H9 (cell line): ENCODE data around the gene TTYH1. TPM values are rescaled to one million over a fixed set of nuclear protein-coding genes. Genes with fewer than 3 reads are reported as not detected.
"Not testable (repeated sequence)": the region's sequence is repeated elsewhere in the genome, so short reads cannot be mapped to it uniquely, and the experiment has no call there.

ENCODE experiments used
- DNase-seq: peaks from one replicate; pipeline ENCODE4 v3.0.0-alpha.2; 2017
- H2AFZ ChIP-seq: one replicate; pipeline ENCODE4 v1.6.1; 2013; ENCODE audit warnings: mild to moderate bottlenecking, low read length, control low read depth, moderate library complexity
- H2AK5ac ChIP-seq: 2 replicates; pipeline ENCODE4 v1.6.1; 2013; ENCODE audit warnings: low read length, control low read depth, mixed read lengths; ENCODE audit not compliant: insufficient read length
- H2BK120ac ChIP-seq: one replicate; pipeline ENCODE4 v1.6.1; 2013; ENCODE audit warnings: low read depth, mild to moderate bottlenecking, low read length, control low read depth, inconsistent platforms; ENCODE audit not compliant: poor library complexity, severe bottlenecking
- H2BK12ac ChIP-seq: 2 replicates; pipeline ENCODE4 v1.6.1; 2013; ENCODE audit warnings: low read length, control low read depth, mixed read lengths, low read depth; ENCODE audit not compliant: insufficient read length
- H2BK15ac ChIP-seq: 2 replicates; pipeline ENCODE4 v1.6.1; 2013; ENCODE audit warnings: low read depth, low read length, control low read depth
- H2BK20ac ChIP-seq: one replicate; pipeline ENCODE4 v1.6.1; 2013; ENCODE audit warnings: low read depth, mild to moderate bottlenecking, low read length, control low read depth, inconsistent platforms; ENCODE audit not compliant: poor library complexity, severe bottlenecking
- H2BK5ac ChIP-seq: 2 replicates; pipeline ENCODE4 v1.6.1; 2013; ENCODE audit warnings: low read length, control low read depth, mixed read lengths; ENCODE audit not compliant: insufficient read length
- H3K14ac ChIP-seq: 2 replicates; pipeline ENCODE4 v1.6.1; 2013; ENCODE audit warnings: low read length, control low read depth; ENCODE audit not compliant: insufficient read depth
- H3K18ac ChIP-seq: 2 replicates; pipeline ENCODE4 v1.6.1; 2013; ENCODE audit warnings: low read depth, mild to moderate bottlenecking, mixed read lengths, low read length, control low read depth; ENCODE audit not compliant: insufficient read length
- H3K23ac ChIP-seq: 2 replicates; pipeline ENCODE4 v1.6.1; 2013; ENCODE audit warnings: low read length, control low read depth, mixed read lengths, low read depth; ENCODE audit not compliant: insufficient read length
- H3K23me2 ChIP-seq: 2 replicates; pipeline ENCODE4 v1.6.1; 2013; ENCODE audit warnings: low read depth, mild to moderate bottlenecking, mixed read lengths, low read length, control low read depth; ENCODE audit not compliant: insufficient read length, poor library complexity, severe bottlenecking
- H3K27ac ChIP-seq: 2 replicates; pipeline ENCODE4 v1.5.1; 2013; ENCODE audit warnings: low read length, control low read depth, mixed read lengths, low read depth; ENCODE audit not compliant: insufficient read length
- H3K27me3 ChIP-seq: 2 replicates; pipeline ENCODE4 v1.6.1; 2013; ENCODE audit warnings: low read length, control low read depth, inconsistent platforms; ENCODE audit not compliant: insufficient read depth
- H3K4ac ChIP-seq: 2 replicates; pipeline ENCODE4 v1.6.1; 2013; ENCODE audit warnings: low read depth, mild to moderate bottlenecking, control low read depth, inconsistent platforms, low read length, moderate library complexity
- H3K4me1 ChIP-seq: 2 replicates; pipeline ENCODE4 v1.6.1; 2013; ENCODE audit warnings: low read length, control low read depth, inconsistent platforms; ENCODE audit not compliant: insufficient read depth
- H3K4me2 ChIP-seq: 2 replicates; pipeline ENCODE4 v1.6.1; 2013; ENCODE audit warnings: low read length, control low read depth, mixed read lengths; ENCODE audit not compliant: insufficient read length, insufficient read depth
- H3K56ac ChIP-seq: 2 replicates; pipeline ENCODE4 v1.6.1; 2013; ENCODE audit warnings: low read depth, mild to moderate bottlenecking, mixed read lengths, low read length, control low read depth; ENCODE audit not compliant: insufficient read length
- H3K79me1 ChIP-seq: 2 replicates; pipeline ENCODE4 v1.6.1; 2013; ENCODE audit warnings: low read depth, mild to moderate bottlenecking, moderate library complexity, low read length, control low read depth, inconsistent platforms; ENCODE audit not compliant: insufficient read depth, poor library complexity, severe bottlenecking
- H3K79me2 ChIP-seq: 2 replicates; pipeline ENCODE4 v1.6.1; 2013; ENCODE audit warnings: low read length, control low read depth, inconsistent platforms; ENCODE audit not compliant: insufficient read depth
- H3K9ac ChIP-seq: 2 replicates; pipeline ENCODE4 v1.6.1; 2013; ENCODE audit warnings: low read length, control low read depth, mixed read lengths; ENCODE audit not compliant: insufficient read length; ENCODE audit errors: extremely low read depth
- H3K9me3 ChIP-seq: one replicate; pipeline ENCODE4 v1.6.1; 2013; ENCODE audit warnings: low read depth, low read length, inconsistent platforms; ENCODE audit not compliant: control insufficient read depth
- H3T11ph ChIP-seq: one replicate; pipeline ENCODE4 v1.6.1; 2013; ENCODE audit warnings: mild to moderate bottlenecking, low read length, control low read depth, inconsistent platforms
- H4K20me1 ChIP-seq: one replicate; pipeline ENCODE4 v1.6.1; 2013; ENCODE audit not compliant: control insufficient read depth, insufficient read length, insufficient read depth
- H4K5ac ChIP-seq: 2 replicates; pipeline ENCODE4 v1.6.1; 2013; ENCODE audit warnings: low read depth, mild to moderate bottlenecking, mixed read lengths, low read length, control low read depth; ENCODE audit not compliant: insufficient read length
- H4K8ac ChIP-seq: replicated peaks from 2 replicates; pipeline ENCODE4 v1.6.1; 2013; ENCODE audit warnings: low read length, control low read depth, mixed read lengths, low read depth; ENCODE audit not compliant: insufficient read length
- H4K91ac ChIP-seq: 2 replicates; pipeline ENCODE4 v1.6.1; 2013; ENCODE audit warnings: low read depth, mild to moderate bottlenecking, moderate library complexity, mixed read lengths, low read length, control low read depth; ENCODE audit not compliant: insufficient read length
- H3K27ac Mint-ChIP-seq, 3 experiments: 2 replicates in 2 of 3; 3 replicates in 1 of 3; pipeline ENCODE4 v1.8.0; 2020 to 2021; ENCODE audit warnings: mixed read lengths in 3 of 3, mild to moderate bottlenecking in 1 of 3, moderate library complexity in 1 of 3
- H3K27me3 Mint-ChIP-seq: 2 replicates; pipeline ENCODE4 v1.8.0; 2021; ENCODE audit warnings: low read depth, mild to moderate bottlenecking, moderate library complexity, mixed read lengths
- H3K36me3 Mint-ChIP-seq, 3 experiments: 2 replicates in 2 of 3; 3 replicates in 1 of 3; pipeline ENCODE4 v1.8.0; 2020 to 2021; ENCODE audit warnings: low read depth in 3 of 3, mixed read lengths in 3 of 3; ENCODE audit not compliant: insufficient read depth in 1 of 3
- H3K4me1 Mint-ChIP-seq, 2 experiments: 2 replicates each; pipeline ENCODE4 v1.8.0; 2020; ENCODE audit warnings: mixed read lengths in 2 of 2
- H3K4me3 Mint-ChIP-seq, 2 experiments: 2 replicates in 1 of 2; 3 replicates in 1 of 2; pipeline ENCODE4 v1.8.0; 2020 to 2021; ENCODE audit warnings: mild to moderate bottlenecking in 2 of 2, mixed read lengths in 2 of 2, moderate library complexity in 1 of 2
- H3K9me3 Mint-ChIP-seq, 2 experiments: 2 replicates in 1 of 2; 3 replicates in 1 of 2; pipeline ENCODE4 v1.8.0; 2020; ENCODE audit warnings: mild to moderate bottlenecking in 2 of 2, mixed read lengths in 2 of 2, moderate library complexity in 1 of 2
- WGBS: extraction: QIAGEN DNeasy Blood & Tissue Kit; methylation state at CpG from one replicate; pipeline ENCODE4 v1.1.7; 2013; ENCODE audit warnings: missing lambda C conversion rate, low lambda C conversion rate, mixed read lengths; ENCODE audit not compliant: insufficient read length; ENCODE audit errors: extremely low coverage; 5-methylcytosine and 5-hydroxymethylcytosine counted together
- long read RNA-seq: library from polyadenylated mRNA; unstranded; transcript quantifications from one replicate; pipeline ENCODE4 v2.0.0, GENCODE V29; 2020
- total RNA-seq: library from RNA; stranded (reverse); gene quantifications from 2 replicates; pipeline ENCODE4 v1.2.1, GENCODE V29; 2021
- TF ChIP-seq, protein P1 (sequence below): fragments of 200-600 bp; sonication (generic); conservative IDR thresholded peaks from 3 replicates; pipeline ENCODE4 v1.8.0; 2021; ENCODE audit warnings: antibody characterized with exemption, mild to moderate bottlenecking

Gene TTYH1
- total RNA-seq: 43.1 and 47.1 TPM in 2 replicates
- long read RNA-seq, transcript TTYH1-201 (14 exons, 2,088 nt): minor isoform, 6 of 78 reads
- long read RNA-seq, transcript TTYH1-202 (14 exons, 1,885 nt): major isoform, 20 of 78 reads
- long read RNA-seq, transcript TTYH1-203 (13 exons, 1,763 nt): minor isoform, 18 of 78 reads
- long read RNA-seq, partial matches to known transcripts: 7 of 78 reads
- long read RNA-seq, other reads (novel, unspliced or antisense): 27 of 78 reads

- Histone ChIP-seq H2BK15ac (no peak within 1 kb of the TSS), H2BK12ac (no peak within 1 kb of the TSS), H2BK120ac (no peak within 1 kb of the TSS), H3K27ac (no peak within 1 kb of the TSS), H3K56ac (no peak within 1 kb of the TSS), H3K4me2 (peak within 1 kb of the TSS; percentile 67), H3K79me2 (no peaks in the 10 kb centered on the region), H2AFZ (no peak within 1 kb of the TSS), H3K23ac (no peak within 1 kb of the TSS), H3K18ac (no peak within 1 kb of the TSS), H3K4me1 (peaks cover 5% of the 10 kb centered on the region; the same call in 1 of the 2 replicates), H2BK20ac (no peak within 1 kb of the TSS), H3K14ac (no peak within 1 kb of the TSS), H3K9ac (no peak within 1 kb of the TSS), H4K5ac (no peak within 1 kb of the TSS), H3K79me1 (no peaks in the 10 kb centered on the region), H2BK5ac (no peak within 1 kb of the TSS), H3T11ph (no peak within 1 kb of the TSS), H4K91ac (no peak within 1 kb of the TSS), H4K20me1 (no peaks in the 10 kb centered on the region), H2AK5ac (no peak within 1 kb of the TSS), H3K4ac (no peak within 1 kb of the TSS), H3K23me2 (peaks cover 12% of the 10 kb centered on the region), H3K27me3 (peaks cover 12% of the 10 kb centered on the region; the same call in 1 of the 2 replicates), H4K8ac (no peak within 1 kb of the TSS), H3K9me3 (no peaks in the 10 kb centered on the region)
- H3K27ac Mint-ChIP-seq: peak within 1 kb of the TSS in 1 of 3 experiments; percentile 66; a peak in 2 of 7 replicates
- peaks cover 33 to 37% of the 10 kb centered on the region in 2 experiments for H3K4me1 Mint-ChIP-seq
- H3K9me3 Mint-ChIP-seq: peaks cover 15 to 28% of the 10 kb centered on the region in 2 experiments
- WGBS: no CpG with 5 or more reads among the region's 68 CpGs
- H3K4me3 Mint-ChIP-seq: peak within 1 kb of the TSS; percentile 78 to 91
- TF ChIP-seq, protein P1, sequence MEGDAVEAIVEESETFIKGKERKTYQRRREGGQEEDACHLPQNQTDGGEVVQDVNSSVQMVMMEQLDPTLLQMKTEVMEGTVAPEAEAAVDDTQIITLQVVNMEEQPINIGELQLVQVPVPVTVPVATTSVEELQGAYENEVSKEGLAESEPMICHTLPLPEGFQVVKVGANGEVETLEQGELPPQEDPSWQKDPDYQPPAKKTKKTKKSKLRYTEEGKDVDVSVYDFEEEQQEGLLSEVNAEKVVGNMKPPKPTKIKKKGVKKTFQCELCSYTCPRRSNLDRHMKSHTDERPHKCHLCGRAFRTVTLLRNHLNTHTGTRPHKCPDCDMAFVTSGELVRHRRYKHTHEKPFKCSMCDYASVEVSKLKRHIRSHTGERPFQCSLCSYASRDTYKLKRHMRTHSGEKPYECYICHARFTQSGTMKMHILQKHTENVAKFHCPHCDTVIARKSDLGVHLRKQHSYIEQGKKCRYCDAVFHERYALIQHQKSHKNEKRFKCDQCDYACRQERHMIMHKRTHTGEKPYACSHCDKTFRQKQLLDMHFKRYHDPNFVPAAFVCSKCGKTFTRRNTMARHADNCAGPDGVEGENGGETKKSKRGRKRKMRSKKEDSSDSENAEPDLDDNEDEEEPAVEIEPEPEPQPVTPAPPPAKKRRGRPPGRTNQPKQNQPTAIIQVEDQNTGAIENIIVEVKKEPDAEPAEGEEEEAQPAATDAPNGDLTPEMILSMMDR: peak; percentile 82
- H3K27me3 Mint-ChIP-seq: peaks cover 61% of the 10 kb centered on the region
- H3K36me3 Mint-ChIP-seq: peaks cover 12 to 25% (median 14%) of the 10 kb centered on the region in 3 experiments
- peak; percentile 62 for DNase-seq
Measured at GRCh38 chr19:54415208-54415900, at the start of gene TTYH1. TSS of gene TTYH1 (plus strand) at chr19:54415464. CDS start at chr19:54415553, 89 bp downstream.

DNA sequence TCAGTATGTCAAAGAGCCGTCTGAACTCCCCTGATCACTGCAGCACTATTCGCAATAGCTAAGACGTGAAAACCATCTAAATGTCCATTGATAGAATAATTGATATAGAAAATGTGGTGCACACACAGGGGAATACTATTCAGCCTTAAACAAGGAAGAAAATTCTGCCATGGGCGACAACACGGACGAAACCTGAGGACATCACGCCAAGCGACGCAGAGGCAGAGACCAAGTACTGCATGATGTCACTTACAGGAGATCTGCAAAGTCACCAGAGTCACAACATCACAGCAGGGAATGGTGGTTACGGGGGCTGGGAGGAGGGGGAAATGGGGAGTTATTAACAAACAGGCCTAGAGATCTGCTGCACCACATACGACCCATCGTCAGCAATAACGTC, 49.5 kb upstream of the TTYH1 start:
- not testable (repeated sequence) for H2AFZ ChIP-seq, H3K4me1 ChIP-seq, H3K56ac ChIP-seq, H3K79me1 ChIP-seq, H3K23ac ChIP-seq, H2BK5ac ChIP-seq, H2AK5ac ChIP-seq, H3K23me2 ChIP-seq, H4K20me1 ChIP-seq, H3K4me3 Mint-ChIP-seq, H2BK12ac ChIP-seq, H2BK15ac ChIP-seq, H3K36me3 Mint-ChIP-seq, H3K79me2 ChIP-seq, H3T11ph ChIP-seq, H3K9me3 ChIP-seq, H3K27ac Mint-ChIP-seq, DNase-seq, H3K27ac ChIP-seq, H3K18ac ChIP-seq, H4K5ac ChIP-seq, H3K4ac ChIP-seq, H2BK20ac ChIP-seq, H3K4me2 ChIP-seq, H4K91ac ChIP-seq, H3K9ac ChIP-seq, H4K8ac ChIP-seq, H2BK120ac ChIP-seq, H3K27me3 ChIP-seq, H3K14ac ChIP-seq
- WGBS: no CpG with 5 or more reads among the region's 13 CpGs
- peaks cover 0 to 59% of the 10 kb centered on the region in 2 experiments; a peak in 3 of 5 replicates for H3K9me3 Mint-ChIP-seq
- peaks cover 23% of the 10 kb centered on the region for H3K27me3 Mint-ChIP-seq
- peaks cover 6 to 12% of the 10 kb centered on the region in 2 experiments for H3K4me1 Mint-ChIP-seq
